ENCODE results near the gene TFAP2D. TPM values are rescaled to one million over a fixed set of nuclear protein-coding genes. Genes with fewer than 3 reads are reported as not detected.
A peak's percentile ranks its signal among the peaks of the same experiment; 100 is the strongest.

TFAP2D gene
- total RNA-seq, 4 donors from 2014 or later: not detected

- Histone ChIP-seq H3K27ac (peak overlapping the region; percentile 61 to 96 (median 89)), H3K4me1 (peaks cover 3 to 91% (median 12%) of the 10 kb centered on the region in 3 donors), H3K27me3 (peaks cover 0 to 90% (median 9%) of the 10 kb centered on the region in 4 donors), H3K4me3 (peak overlapping the region; percentile 42 to 64 (median 59)), H3K9me3 (no peaks in the 10 kb centered on the region), H3K36me3 (no peaks in the 10 kb centered on the region)
- intact Hi-C loops (cut with DNase I): loop anchor here (5.0 to 10.0 kb wide), 2 partner anchors 722 to 1225 kb away; no protein-coding TSS in a partner anchor
- TF ChIP-seq POLR2A (IDR thresholded peaks at IDR 0.05) (peak in 1 of 4 donors; percentile 31), CTCF (IDR thresholded peaks at IDR 0.05) (no peak)
- no peak for DNase-seq
- WGBS, 2 donors: 4 to 6% methylated on average over 56 to 58 of the region's 58 CpGs
Measured at GRCh38 chr6:50819904-50820868, 106.9 kb downstream of the TFAP2D start.

- intact Hi-C loops (cut with DNase I): no loop called here
- Histone ChIP-seq H3K27me3 (peaks cover 0 to 96% (median 10%) of the 10 kb centered on the region in 4 donors), H3K27ac (peak overlapping the region; percentile 61 to 96 (median 89)), H3K9me3 (no peaks in the 10 kb centered on the region), H3K4me3 (peak overlapping the region; percentile 42 to 64 (median 59)), H3K4me1 (peaks cover 3 to 91% (median 12%) of the 10 kb centered on the region in 3 donors), H3K36me3 (no peaks in the 10 kb centered on the region)
- TF ChIP-seq POLR2A (IDR thresholded peaks at IDR 0.05) (no peak), CTCF (IDR thresholded peaks at IDR 0.05) (no peak)
- no peak for DNase-seq
- WGBS, 2 donors: 5 to 16% methylated on average over 5 of the region's 5 CpGs
Measured at GRCh38 chr6:50820869-50821264, 107.5 kb downstream of the TFAP2D start.

- H3K9me3 ChIP-seq: no peaks in the 10 kb centered on the region
- no peak for DNase-seq
- peak overlapping the region; percentile 61 to 96 (median 89) for H3K27ac ChIP-seq
- no peak for TF ChIP-seq CTCF (IDR thresholded peaks at IDR 0.05)
- no peak for TF ChIP-seq POLR2A (IDR thresholded peaks at IDR 0.05)
- intact Hi-C loops (cut with DNase I): no loop called here
- H3K4me3 ChIP-seq: peak overlapping the region; percentile 9 to 64 (median 40)
- peaks cover 0 to 100% (median 12%) of the 10 kb centered on the region in 4 donors for H3K27me3 ChIP-seq
- WGBS, 2 donors: 4 to 5% methylated on average over 20 of the region's 20 CpGs
- peaks cover 3 to 93% (median 12%) of the 10 kb centered on the region in 3 donors for H3K4me1 ChIP-seq
- H3K36me3 ChIP-seq: no peaks in the 10 kb centered on the region
Measured at GRCh38 chr6:50821441-50822077, 108.2 kb downstream of the TFAP2D start.

GRCh38 chr6:50822078-50822476, 108.8 kb downstream of the TFAP2D start:
- intact Hi-C loops (cut with DNase I): no loop called here
- H3K4me1 ChIP-seq: peaks cover 3 to 93% (median 12%) of the 10 kb centered on the region in 3 donors
- 2 to 3% methylated on average over 6 of the region's 6 CpGs for WGBS, 2 donors
- no peaks in the 10 kb centered on the region for H3K36me3 ChIP-seq
- peaks cover 0 to 100% (median 12%) of the 10 kb centered on the region in 4 donors for H3K27me3 ChIP-seq
- peak overlapping the region; percentile 9 to 64 (median 54) for H3K4me3 ChIP-seq
- no peaks in the 10 kb centered on the region for H3K9me3 ChIP-seq
- H3K27ac ChIP-seq: peak overlapping the region; percentile 11 to 96 (median 89)
- no peak for TF ChIP-seq POLR2A (IDR thresholded peaks at IDR 0.05)
- TF ChIP-seq CTCF (IDR thresholded peaks at IDR 0.05): no peak
- no peak for DNase-seq

Other genes with a start within 250 kb of the TFAP2D start
- 1 to 10 TPM in 3 of 4 donors, under 1 TPM in 1; 0.35 to 4.4 (median 1.8) TPM for gene TFAP2B, start 105.3 kb downstream of the TFAP2D start, total RNA-seq